ENCODE data around the gene LRRC75B.

The LRRC75B gene

GRCh38 chr22:24584871-24585411 is 7.9 kb downstream of the LRRC75B start:
- no peak for DNase-seq

- DNase-seq: no peak
Measured at GRCh38 chr22:24584166-24584790, 8.6 kb downstream of the LRRC75B start.

- peak; percentile 91 for DNase-seq
Measured at GRCh38 chr22:24583221-24584165, 9.4 kb downstream of the LRRC75B start.

- no peak for DNase-seq
Measured at GRCh38 chr22:24582056-24582814, 10.6 kb downstream of the LRRC75B start.

GRCh38 chr22:24580276-24580675 is 12.6 kb downstream of the LRRC75B start:
- DNase-seq: no peak

- no peak for DNase-seq
Measured at GRCh38 chr22:24579258-24579601, 13.6 kb downstream of the LRRC75B start.

GRCh38 chr22:24578355-24579257 is 14.3 kb downstream of the LRRC75B start:
- DNase-seq: peak; percentile 22

GRCh38 chr22:24576778-24577177 is 16.1 kb downstream of the LRRC75B start:
- no peak for DNase-seq

- DNase-seq: no peak
Measured at GRCh38 chr22:24571266-24571665, 21.6 kb downstream of the LRRC75B start.

GRCh38 chr22:24567668-24568067 is 25.2 kb downstream of the LRRC75B start:
- no peak for DNase-seq

- DNase-seq: no peak
Measured at GRCh38 chr22:24566899-24567511, 25.9 kb downstream of the LRRC75B start.

- no peak for DNase-seq
Measured at GRCh38 chr22:24565077-24565476, 27.8 kb downstream of the LRRC75B start.

- no peak for DNase-seq
Measured at GRCh38 chr22:24564376-24565058, 28.4 kb downstream of the LRRC75B start.

- DNase-seq: no peak
Measured at GRCh38 chr22:24563246-24563645, 29.6 kb downstream of the LRRC75B start.

- no peak for DNase-seq
Measured at GRCh38 chr22:24559471-24559870, 33.4 kb downstream of the LRRC75B start.

GRCh38 chr22:24555165-24556039 is 37.5 kb downstream of the LRRC75B start, which contains the start of gene SNRPD3:
Gene SNRPD3 (plus strand): TSS chr22:24555999. CDS start chr22:24557675, 1,676 bp downstream.
- DNase-seq: peak; percentile 98

- DNase-seq: no peak
Measured at GRCh38 chr22:24554313-24555164, 38.3 kb downstream of the LRRC75B start, which contains the start of gene GUCD1. Gene GUCD1 (minus strand): TSS chr22:24555138. CDS start chr22:24554991, 147 bp downstream.

GRCh38 chr22:24553597-24554312 is 39.1 kb downstream of the LRRC75B start:
- DNase-seq: peak; percentile 1

All from COR-L47 (cell line).